Ovary (tissue), 3 donors: ENCODE results near the gene PLCL1.

Experiments used
- CTCF ChIP-seq, 3 donors: fragments of 450-650 bp in 2 of 3; fragments of 200-600 bp in 1 of 3; IDR thresholded peaks; one replicate each; pipeline versions ENCODE4 v1.5.1 to v1.8.0; 2016 to 2022; ENCODE audit warnings: antibody characterized with exemption in 3 of 3, mild to moderate bottlenecking in 1 of 3
- EP300 ChIP-seq: sonication (generic); formaldehyde crosslinking; IDR thresholded peaks from one replicate; pipeline ENCODE4 v1.6.1; 2017; ENCODE audit warnings: antibody characterized with exemption
- POLR2A ChIP-seq: fragments of 450-650 bp; IDR thresholded peaks from one replicate; pipeline ENCODE4 v1.6.1; 2017; ENCODE audit warnings: antibody characterized with exemption, mild to moderate bottlenecking, moderate library complexity
- donor health status: DM: no; HTN: no; CAD: no.

GRCh38 chr2:197938555-197938954 lies 134.2 kb downstream of the PLCL1 start:
- TF ChIP-seq CTCF (IDR thresholded peaks at IDR 0.05) (no peak), POLR2A (no peak), EP300 (no peak)
